Endothelial cell of umbilical vein (primary cell): ENCODE data around the gene CARD9. TPM values are rescaled to one million over a fixed set of nuclear protein-coding genes. Genes with fewer than 3 reads are reported as not detected.

Source experiments
- BruUV-seq: library from RNA; stranded (reverse); fragments of 400-500 nt; replicated peaks from 2 replicates; lab custom pipeline; 2021; lab: Mats Ljungman, UMichigan
- CTCF ChIA-PET: fragments of 300-600, 350-600 bp; sonication (Branson Sonifier 250); formaldehyde crosslinking; loops from one replicate; lab custom pipeline; 2021; ENCODE audit warnings: antibody characterized with exemption, inconsistent platforms; lab: Charles Lee
- POLR2A ChIA-PET: fragments of 300-600, 350-600 bp; sonication (Branson Sonifier 250); formaldehyde crosslinking; loops from one replicate; lab custom pipeline; 2021; ENCODE audit warnings: antibody characterized with exemption, inconsistent platforms; lab: Charles Lee
- DNase-seq: peaks from one replicate; pipeline ENCODE4 v3.0.0-alpha.2; 2011; ENCODE audit warnings: low read depth, low spot score
- FAIRE-seq: peaks from 2 replicates; lab custom pipeline; 2011; peaks lifted over from hg19 to GRCh38; lab: Jason Lieb, UNC
- H2AFZ ChIP-seq: 2 replicates; pipeline ENCODE4 v1.6.0; 2012; ENCODE audit warnings: low read depth, low read length, control low read depth, inconsistent platforms
- H3K27ac ChIP-seq: 2 replicates; pipeline ENCODE4 v1.5.1; 2011; ENCODE audit warnings: low read depth, mild to moderate bottlenecking, control low read depth, low read length, moderate library complexity; ENCODE audit not compliant: insufficient read depth
- H3K27me3 ChIP-seq, 2 experiments: 2 replicates each; pipeline versions ENCODE4 v1.6.0 to v1.6.1; 2011; ENCODE audit warnings: low read length in 2 of 2, mixed read lengths in 1 of 2; ENCODE audit not compliant: control insufficient read depth in 2 of 2, insufficient read depth in 2 of 2
- H3K36me3 ChIP-seq, 2 experiments: 2 replicates in 1 of 2; 3 replicates in 1 of 2; pipeline ENCODE4 v1.5.1; 2011; ENCODE audit warnings: low read length in 2 of 2, mild to moderate bottlenecking in 1 of 2, moderate library complexity in 1 of 2; ENCODE audit not compliant: control insufficient read depth in 2 of 2, insufficient read depth in 2 of 2; ENCODE audit errors: extremely low read depth in 1 of 2
- H3K4me1 ChIP-seq: 3 replicates; pipeline ENCODE4 v1.5.1; 2011; ENCODE audit warnings: mild to moderate bottlenecking, low read length; ENCODE audit not compliant: control insufficient read depth, insufficient read depth; ENCODE audit errors: extremely low read depth
- H3K4me2 ChIP-seq: 2 replicates; pipeline ENCODE4 v1.6.1; 2011; ENCODE audit warnings: low read length, control low read depth, mixed read lengths; ENCODE audit not compliant: insufficient read depth
- H3K4me3 ChIP-seq, 3 experiments: fragments of 200-600 bp in 1 of 3; sonication (generic), shearing (Covaris generic) in 1 of 3; replicated peaks in 1 of 3; 2 replicates each; pipeline ENCODE4 v1.5.1; 2011 to 2016; ENCODE audit warnings: control low read depth in 3 of 3, low read length in 3 of 3, mild to moderate bottlenecking in 2 of 3, inconsistent platforms in 1 of 3, low read depth in 1 of 3, moderate library complexity in 1 of 3; ENCODE audit not compliant: insufficient read depth in 1 of 3
- H3K79me2 ChIP-seq: 2 replicates; pipeline ENCODE4 v1.6.0; 2012; ENCODE audit warnings: low read length, inconsistent platforms; ENCODE audit not compliant: control insufficient read depth, insufficient read depth
- H3K9ac ChIP-seq: replicated peaks from 2 replicates; pipeline ENCODE3; 2011; ENCODE audit warnings: low read length, control low read depth; ENCODE audit not compliant: insufficient read depth; ENCODE audit errors: extremely low read depth
- H3K9me1 ChIP-seq: replicated peaks from 3 replicates; pipeline ENCODE4 v1.6.0; 2011; ENCODE audit warnings: mild to moderate bottlenecking, low read length; ENCODE audit not compliant: control insufficient read depth, insufficient read depth; ENCODE audit errors: extremely low read depth
- H3K9me3 ChIP-seq: replicated peaks from 2 replicates; pipeline ENCODE4 v1.5.1; 2012; ENCODE audit warnings: low read length, inconsistent platforms; ENCODE audit not compliant: control insufficient read depth, insufficient read depth
- H4K20me1 ChIP-seq: replicated peaks from 2 replicates; pipeline ENCODE3; 2011; ENCODE audit warnings: mild to moderate bottlenecking, low read length; ENCODE audit not compliant: control insufficient read depth, insufficient read depth; ENCODE audit errors: extremely low read depth
- CTCF ChIP-seq, 2 donors: IDR thresholded peaks; 1 replicate in 1 of 2; 2 replicates in 1 of 2; pipeline ENCODE4 v1.5.1; 2011; ENCODE audit warnings: low read length in 2 of 2, mild to moderate bottlenecking in 2 of 2, moderate library complexity in 2 of 2, control low read depth in 1 of 2, inconsistent platforms in 1 of 2, low read depth in 1 of 2; ENCODE audit not compliant: insufficient read depth in 1 of 2; ENCODE audit errors: extremely low read depth in 1 of 2
- EZH2 ChIP-seq: IDR thresholded peaks from 2 replicates; pipeline ENCODE4 v1.6.1; 2012; ENCODE audit warnings: borderline replicate concordance, low read depth, mild to moderate bottlenecking, moderate library complexity, low read length, inconsistent platforms; ENCODE audit not compliant: severe bottlenecking
- FOS ChIP-seq: IDR thresholded peaks from 2 replicates; pipeline ENCODE4 v1.6.1; 2011; ENCODE audit warnings: mild to moderate bottlenecking, low read length, moderate library complexity, borderline replicate concordance; ENCODE audit not compliant: insufficient read depth
- GATA2 ChIP-seq: IDR thresholded peaks from 2 replicates; pipeline ENCODE4 v1.7.0; 2011; ENCODE audit warnings: low read depth, mild to moderate bottlenecking, moderate library complexity, mixed read lengths, low read length; ENCODE audit not compliant: insufficient read length, insufficient read depth
- JUN ChIP-seq: IDR thresholded peaks from 2 replicates; pipeline ENCODE4 v1.6.1; 2011; ENCODE audit warnings: borderline replicate concordance, low read depth; ENCODE audit not compliant: insufficient read length, insufficient read depth
- MAX ChIP-seq: IDR thresholded peaks from 2 replicates; pipeline ENCODE4 v1.6.1; 2011; ENCODE audit not compliant: insufficient read depth, insufficient read length
- MYC ChIP-seq: IDR thresholded peaks from one replicate; pipeline ENCODE4 v1.6.1; 2011; ENCODE audit warnings: mild to moderate bottlenecking, low read depth, low read length
- POLR2A ChIP-seq: IDR thresholded peaks from 2 replicates; pipeline ENCODE4 v1.6.1; 2012; ENCODE audit warnings: low read depth, mild to moderate bottlenecking, control low read depth, low read length
- POLR2AphosphoS5 ChIP-seq: IDR thresholded peaks from 2 replicates; pipeline ENCODE4 v1.6.1; 2012; ENCODE audit warnings: low read depth, mild to moderate bottlenecking, control low read depth, low read length, moderate library complexity; ENCODE audit not compliant: insufficient read depth
- dilution Hi-C: fragments of 300-500 bp; cut with MboI; formaldehyde crosslinking; loops from one replicate; pipeline ENCODE4 v1.15.0; 2019; ENCODE audit warnings: low sequenced_read_pairs; ENCODE audit not compliant: extremely low pct_ligation_motif_present
- intact Hi-C: fragments of 100-400 bp; cut with micrococcal nuclease; formaldehyde crosslinking; loops from one replicate; pipeline ENCODE4 v1.10.0; 2022
- polyA plus RNA-seq, 4 experiments: library from polyadenylated mRNA; depleted of rRNA in 3 of 4; stranded (reverse) in 3 of 4; unstranded in 1 of 4; fragments of >200 nt; gene quantifications; 2 replicates each; pipeline versions ENCODE4 v1.2.1 to v1.2.3, GENCODE V29; 2011 to 2012; ENCODE audit warnings: missing spikeins in 1 of 4
- total RNA-seq: library from RNA; stranded (reverse); gene quantifications from 2 replicates; pipeline ENCODE4 v1.2.3, GENCODE V29; 2021

The CARD9 gene
- total and polyA plus RNA-seq, 2 donors (not counting 3 experiments of a cell fraction or from before 2014, with no cell fraction given), result 0.22 to 0.71 TPM

- Histone ChIP-seq H3K4me3 (no peak overlapping the region), H2AFZ (no peak overlapping the region), H3K36me3 (peaks cover 4 to 51% of the 10 kb centered on the region in 2 experiments), H3K4me1 (no peaks in the 10 kb centered on the region), H3K4me2 (no peak overlapping the region), H3K79me2 (no peaks in the 10 kb centered on the region), H3K9ac (no peak overlapping the region), H3K27ac (no peak overlapping the region), H3K27me3 (no peaks in the 10 kb centered on the region), H3K9me1 (no peaks in the 10 kb centered on the region), H3K9me3 (no peaks in the 10 kb centered on the region), H4K20me1 (no peaks in the 10 kb centered on the region)
- dilution Hi-C loops (no loop called here), intact Hi-C loops (no loop called here)
- POLR2A ChIA-PET, result no interaction called here
- TF ChIP-seq GATA2 (no peak), FOS (no peak)
- FAIRE-seq (no peak), DNase-seq (no peak)
- CTCF ChIA-PET, result interaction anchor here (1.1 to 1.3 kb wide), 3 partner anchors 9 to 21 kb away, joined by 3 to 4 read pairs (median 4); no protein-coding TSS in a partner anchor
- no TSS peak for BruUV-seq
These were observed 6.4 kb upstream of the CARD9 start for GRCh38 chr9:136379891-136380290.

DNA sequence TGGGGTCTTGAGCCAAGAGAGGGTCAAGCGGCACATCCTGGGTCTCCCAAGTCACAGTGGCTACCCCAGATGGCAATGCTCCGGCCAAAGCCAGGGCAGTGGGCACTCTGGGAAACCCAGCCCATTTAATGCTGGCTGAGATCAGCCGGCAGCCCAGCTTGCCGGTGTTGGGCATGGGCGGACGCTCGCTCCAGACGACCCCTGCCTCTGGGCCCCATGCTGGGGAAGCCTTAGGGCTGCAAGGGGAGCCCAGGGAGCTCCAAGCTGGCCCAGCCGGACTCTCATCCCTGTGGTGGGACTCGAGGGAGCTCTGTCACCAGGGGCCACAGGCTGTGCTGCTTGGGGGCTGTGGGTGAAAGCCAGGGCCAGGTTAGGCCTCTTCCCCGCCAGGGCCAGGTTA, 5.9 kb upstream of the CARD9 start:
- H3K9ac ChIP-seq, result no peak overlapping the region
- H3K9me3 ChIP-seq, result no peaks in the 10 kb centered on the region
- H3K27ac ChIP-seq, result no peak overlapping the region
- no peaks in the 10 kb centered on the region for H3K4me1 ChIP-seq
- FAIRE-seq (no peak), DNase-seq (no peak)
- no peaks in the 10 kb centered on the region for H3K27me3 ChIP-seq
- H3K9me1 ChIP-seq, result no peaks in the 10 kb centered on the region
- dilution Hi-C loops, result no loop called here
- TF ChIP-seq MAX (no peak), FOS (no peak), POLR2A (no peak), JUN (no peak), CTCF (IDR thresholded peaks at IDR 0.05; ENCODE audit: extremely low read depth in 1 of 2, insufficient read depth in 1 of 2, low read depth in 1 of 2, low read length in 2 of 2) (no peak), POLR2AphosphoS5 (no peak), GATA2 (no peak), EZH2 (no peak), MYC (no peak)
- H4K20me1 ChIP-seq, result no peaks in the 10 kb centered on the region
- no peak overlapping the region for H3K4me2 ChIP-seq
- no TSS peak for BruUV-seq
- intact Hi-C loops, result no loop called here
- ChIA-PET CTCF (interaction anchor here (1.1 to 1.3 kb wide), 3 partner anchors 9 to 21 kb away, joined by 3 to 4 read pairs (median 4); no protein-coding TSS in a partner anchor), POLR2A (no interaction called here)
- no peak overlapping the region for H2AFZ ChIP-seq
- H3K4me3 ChIP-seq, result no peak overlapping the region
- no peaks in the 10 kb centered on the region for H3K79me2 ChIP-seq
- peaks cover 4 to 50% of the 10 kb centered on the region in 2 experiments for H3K36me3 ChIP-seq
